ENCODE results near the gene NMD3.

GRCh38 chr3:161270991-161271390 lies 49.9 kb downstream of the NMD3 start:
- TF ChIP-seq CTCF (IDR thresholded peaks at IDR 0.05), result no peak
- TF ChIP-seq POLR2A (IDR thresholded peaks at IDR 0.05), result no peak
